ENCODE results near the gene ZNF436.

ZNF436 gene

GRCh38 chr1:23345920-23346319, 23.7 kb downstream of the ZNF436 start:
- no peak for ATAC-seq
- TF ChIP-seq ESRRG (CRISPR knock-in tag; IDR thresholded peaks at IDR 0.05) (no peak), ARNTL (CRISPR knock-in tag; IDR thresholded peaks at IDR 0.05; ENCODE audit: borderline replicate concordance, low read depth) (no peak), PATZ1 (CRISPR knock-in tag; IDR thresholded peaks at IDR 0.05; ENCODE audit: borderline replicate concordance) (no peak), TSHZ2 (CRISPR knock-in tag; IDR thresholded peaks at IDR 0.05) (no peak), PPARA (CRISPR knock-in tag; IDR thresholded peaks at IDR 0.05; ENCODE audit: borderline replicate concordance) (no peak), CREB5 (CRISPR knock-in tag; IDR thresholded peaks at IDR 0.05; ENCODE audit: low read depth) (no peak), ZNF565 (CRISPR knock-in tag; conservative IDR thresholded peaks at IDR 0.05; ENCODE audit: low read depth) (no peak), POU6F1 (CRISPR knock-in tag; IDR thresholded peaks at IDR 0.05; ENCODE audit: borderline replicate concordance, low read depth) (no peak), ZC3H10 (CRISPR knock-in tag; IDR thresholded peaks at IDR 0.05) (no peak), ZFP3 (CRISPR knock-in tag; IDR thresholded peaks at IDR 0.05) (no peak), SNAI2 (CRISPR knock-in tag; IDR thresholded peaks at IDR 0.05) (no peak), CSDC2 (CRISPR knock-in tag; IDR thresholded peaks at IDR 0.05) (no peak), OSR1 (CRISPR knock-in tag; IDR thresholded peaks at IDR 0.05) (no peak), ZNF8 (CRISPR knock-in tag; IDR thresholded peaks at IDR 0.05) (no peak), ZNF70 (CRISPR knock-in tag; IDR thresholded peaks at IDR 0.05) (no peak), RARB (CRISPR knock-in tag; IDR thresholded peaks at IDR 0.05) (no peak), TCF4 (CRISPR knock-in tag; IDR thresholded peaks at IDR 0.05; ENCODE audit: borderline replicate concordance) (no peak), TOX (CRISPR knock-in tag; IDR thresholded peaks at IDR 0.05; ENCODE audit: borderline replicate concordance) (no peak), BACH2 (CRISPR knock-in tag; IDR thresholded peaks at IDR 0.05; ENCODE audit: borderline replicate concordance) (no peak), ISL1 (CRISPR knock-in tag; IDR thresholded peaks at IDR 0.05) (no peak)

- ATAC-seq, result peak; percentile 1
- TF ChIP-seq CSDC2 (CRISPR knock-in tag; IDR thresholded peaks at IDR 0.05) (0 out of 2 replicates have a peak, but pooled peaks have one; percentile 16), PATZ1 (CRISPR knock-in tag; IDR thresholded peaks at IDR 0.05; ENCODE audit: borderline replicate concordance) (no peak), ZNF8 (CRISPR knock-in tag; IDR thresholded peaks at IDR 0.05) (no peak), TSHZ2 (CRISPR knock-in tag; IDR thresholded peaks at IDR 0.05) (no peak), PPARA (CRISPR knock-in tag; IDR thresholded peaks at IDR 0.05; ENCODE audit: borderline replicate concordance) (no peak), ZNF70 (CRISPR knock-in tag; IDR thresholded peaks at IDR 0.05) (no peak), ZFP30 (CRISPR knock-in tag; IDR thresholded peaks at IDR 0.05) (no peak), POU6F1 (CRISPR knock-in tag; IDR thresholded peaks at IDR 0.05; ENCODE audit: borderline replicate concordance, low read depth) (no peak), CREB5 (CRISPR knock-in tag; IDR thresholded peaks at IDR 0.05; ENCODE audit: low read depth) (no peak), BACH2 (CRISPR knock-in tag; IDR thresholded peaks at IDR 0.05; ENCODE audit: borderline replicate concordance) (0 out of 2 replicates have a peak, but pooled peaks have one; percentile 65), GLIS3 (CRISPR knock-in tag; IDR thresholded peaks at IDR 0.05) (no peak), ARNTL (CRISPR knock-in tag; IDR thresholded peaks at IDR 0.05; ENCODE audit: borderline replicate concordance, low read depth) (no peak), ZNF565 (CRISPR knock-in tag; conservative IDR thresholded peaks at IDR 0.05; ENCODE audit: low read depth) (no peak)
Measured at GRCh38 chr1:23344987-23345472, 24.6 kb downstream of the ZNF436 start.

Data from SK-N-SH treated with all-trans-retinoic acid at 6 μM for 48 hours (cell line).